ENCODE data around the gene FRMD4A.

Gene FRMD4A

GRCh38 chr10:13707156-13707881 lies 623.4 kb downstream of the FRMD4A start:
- DNase-seq: peak; percentile 25

- no peak for DNase-seq
These were observed 624.1 kb downstream of the FRMD4A start for GRCh38 chr10:13706604-13707003.

- no peak for DNase-seq
These were observed 624.5 kb downstream of the FRMD4A start for GRCh38 chr10:13706175-13706574.

- DNase-seq: no peak
These were observed 625.1 kb downstream of the FRMD4A start for GRCh38 chr10:13705526-13706174.

GRCh38 chr10:13704964-13705363 lies 625.8 kb downstream of the FRMD4A start:
- DNase-seq: no peak

- DNase-seq: no peak
These were observed 626.7 kb downstream of the FRMD4A start for GRCh38 chr10:13703997-13704536.

GRCh38 chr10:13703101-13703818 lies 627.5 kb downstream of the FRMD4A start:
- no peak for DNase-seq

GRCh38 chr10:13701157-13701919 lies 629.4 kb downstream of the FRMD4A start:
- DNase-seq: no peak

- DNase-seq: no peak
These were observed 630.1 kb downstream of the FRMD4A start for GRCh38 chr10:13700473-13701144.

GRCh38 chr10:13699216-13699615 lies 631.5 kb downstream of the FRMD4A start:
- no peak for DNase-seq

- no peak for DNase-seq
These were observed 632.5 kb downstream of the FRMD4A start for GRCh38 chr10:13698217-13698616.

- DNase-seq: no peak
These were observed 634.7 kb downstream of the FRMD4A start for GRCh38 chr10:13696071-13696470.

- no peak for DNase-seq
These were observed 635.1 kb downstream of the FRMD4A start for GRCh38 chr10:13695588-13695987.

- DNase-seq: no peak
These were observed 636.7 kb downstream of the FRMD4A start for GRCh38 chr10:13693783-13694700.

- DNase-seq: no peak
These were observed 640.4 kb downstream of the FRMD4A start for GRCh38 chr10:13690281-13690825.

- no peak for DNase-seq
These were observed 644.4 kb downstream of the FRMD4A start for GRCh38 chr10:13686331-13686752.

- DNase-seq: no peak
These were observed 644.8 kb downstream of the FRMD4A start for GRCh38 chr10:13685885-13686284.

- DNase-seq: no peak
These were observed 645.8 kb downstream of the FRMD4A start for GRCh38 chr10:13684806-13685482.

- no peak for DNase-seq
These were observed 646.4 kb downstream of the FRMD4A start for GRCh38 chr10:13684252-13684791.

- no peak for DNase-seq
These were observed 647.7 kb downstream of the FRMD4A start for GRCh38 chr10:13683017-13683416.
